Type B pancreatic cell (in vitro differentiated cells): ENCODE measurements around the gene USP35. TPM values are rescaled to one million over a fixed set of nuclear protein-coding genes. Genes with fewer than 3 reads are reported as not detected.
"Not testable (repeated sequence)": the region's sequence is repeated elsewhere in the genome, so short reads cannot be mapped to it uniquely, and the experiment has no call there.

ENCODE experiments used
- DNase-seq: peaks from one replicate; pipeline ENCODE4 v3.0.0; 2021; ENCODE audit warnings: mixed read lengths; ENCODE audit not compliant: unreplicated experiment; ENCODE audit errors: extremely low spot score
- H3K27ac Mint-ChIP-seq: 2 replicates; pipeline ENCODE4 v1.8.0; 2021; ENCODE audit warnings: mild to moderate bottlenecking, mixed read lengths
- H3K27me3 Mint-ChIP-seq: 2 replicates; pipeline ENCODE4 v1.8.0; 2021; ENCODE audit warnings: mixed read lengths
- H3K36me3 Mint-ChIP-seq: 2 replicates; pipeline ENCODE4 v1.8.0; 2021; ENCODE audit warnings: mixed read lengths
- H3K4me1 Mint-ChIP-seq: one replicate; pipeline ENCODE4 v1.8.0; 2021; ENCODE audit warnings: mixed read lengths; ENCODE audit not compliant: unreplicated experiment
- H3K4me3 Mint-ChIP-seq: 2 replicates; pipeline ENCODE4 v1.8.0; 2021; ENCODE audit warnings: mild to moderate bottlenecking, mixed read lengths
- H3K9me3 Mint-ChIP-seq: 2 replicates; pipeline ENCODE4 v1.8.0; 2021; ENCODE audit warnings: mixed read lengths
- CTCF ChIP-seq: fragments of 200-600 bp; sonication (generic); conservative IDR thresholded peaks from 2 replicates; pipeline ENCODE4 v1.5.0; 2021; ENCODE audit warnings: antibody characterized with exemption, mild to moderate bottlenecking
- total RNA-seq: library from RNA; stranded (reverse); gene quantifications from 2 replicates; pipeline ENCODE4 v1.2.1, GENCODE V29; 2021; ENCODE audit warnings: low replicate concordance

Gene USP35
- total RNA-seq, 1 donor from 2014 or later = 9.7 TPM

- TF ChIP-seq CTCF = no peak
- Mint-ChIP-seq H3K9me3 (no peaks in the 10 kb centered on the region), H3K4me3 (no peak overlapping the region), H3K36me3 (peaks cover 13% of the 10 kb centered on the region), H3K4me1 (peaks cover 12% of the 10 kb centered on the region), H3K27me3 (no peaks in the 10 kb centered on the region), H3K27ac (no peak overlapping the region)
- no peak for DNase-seq
Observed at GRCh38 chr11:78170874-78171549, 17.7 kb upstream of the USP35 start.

- peaks cover 12% of the 10 kb centered on the region for H3K4me1 Mint-ChIP-seq
- no peaks in the 10 kb centered on the region for H3K9me3 Mint-ChIP-seq
- H3K27me3 Mint-ChIP-seq = no peaks in the 10 kb centered on the region
Observed at GRCh38 chr11:78171951-78172350, 16.8 kb upstream of the USP35 start.

GRCh38 chr11:78175862-78176261, 12.9 kb upstream of the USP35 start:
- not testable (repeated sequence) for H3K27ac Mint-ChIP-seq, H3K9me3 Mint-ChIP-seq, H3K4me1 Mint-ChIP-seq, H3K27me3 Mint-ChIP-seq, H3K4me3 Mint-ChIP-seq, DNase-seq
- H3K36me3 Mint-ChIP-seq = peaks cover 23% of the 10 kb centered on the region

More at GRCh38 chr11:78171951-78172350, 16.8 kb upstream of the USP35 start:
- Mint-ChIP-seq H3K36me3 (peaks cover 17% of the 10 kb centered on the region), H3K27ac (no peak overlapping the region), H3K4me3 (no peak overlapping the region)
- no peak for TF ChIP-seq CTCF
- no peak for DNase-seq

GRCh38 chr11:78176605-78177141, 12.0 kb upstream of the USP35 start:
- TF ChIP-seq CTCF = no peak
- Mint-ChIP-seq H3K36me3 (peaks cover 28% of the 10 kb centered on the region), H3K4me3 (no peak overlapping the region), H3K4me1 (no peaks in the 10 kb centered on the region), H3K27ac (no peak overlapping the region), H3K27me3 (no peaks in the 10 kb centered on the region), H3K9me3 (no peaks in the 10 kb centered on the region)
- DNase-seq = no peak

- no peak overlapping the region for H3K27ac Mint-ChIP-seq
- DNase-seq = no peak
- H3K9me3 Mint-ChIP-seq = no peaks in the 10 kb centered on the region
- no peaks in the 10 kb centered on the region for H3K4me1 Mint-ChIP-seq
- no peaks in the 10 kb centered on the region for H3K27me3 Mint-ChIP-seq
- TF ChIP-seq CTCF = no peak
- no peak overlapping the region for H3K4me3 Mint-ChIP-seq
- H3K36me3 Mint-ChIP-seq = peaks cover 28% of the 10 kb centered on the region
Observed at GRCh38 chr11:78177216-78177615, 11.5 kb upstream of the USP35 start.

- Mint-ChIP-seq H3K4me1 (no peaks in the 10 kb centered on the region), H3K4me3 (no peak overlapping the region), H3K27me3 (no peaks in the 10 kb centered on the region), H3K27ac (no peak overlapping the region), H3K36me3 (peaks cover 23% of the 10 kb centered on the region), H3K9me3 (no peaks in the 10 kb centered on the region)
- DNase-seq = no peak
- TF ChIP-seq CTCF = no peak
Observed at GRCh38 chr11:78179459-78180071, 9.2 kb upstream of the USP35 start.
